ENCODE measurements around the gene EPB41L4B. TPM values are rescaled to one million over a fixed set of nuclear protein-coding genes. Genes with fewer than 3 reads are reported as not detected.

EPB41L4B gene
- total and polyA plus RNA-seq, 2 experiments from 2014 or later: 11.0 to 32.2 TPM

- TF ChIP-seq REST (IDR thresholded peaks at IDR 0.05; ENCODE audit: unreplicated experiment): no peak
- TF ChIP-seq ETS1 (IDR thresholded peaks at IDR 0.05): no peak
- TF ChIP-seq EZH2phosphoT487 (IDR thresholded peaks at IDR 0.05; ENCODE audit: unreplicated experiment): no peak
- no peak for TF ChIP-seq POLR2AphosphoS5 (IDR thresholded peaks at IDR 0.05; ENCODE audit: low read depth)
- TF ChIP-seq ZNF114 (CRISPR knock-in tag; IDR thresholded peaks at IDR 0.05): no peak
- TF ChIP-seq JUNB (IDR thresholded peaks at IDR 0.05; ENCODE audit: unreplicated experiment): no peak
- Histone ChIP-seq H3K9me2 (ENCODE audit: insufficient read depth) (no peaks in the 10 kb centered on the region), H3K79me2 (replicated peaks; ENCODE audit: insufficient read depth) (peaks cover 100% of the 10 kb centered on the region), H3K4me2 (no peak overlapping the region), H3K27ac (ENCODE audit: low read depth) (no peak overlapping the region), H3F3A (replicated peaks; ENCODE audit: low read depth) (no peaks in the 10 kb centered on the region), H3K4me3 (no peak overlapping the region), H3K36me3 (ENCODE audit: insufficient read depth) (no peaks in the 10 kb centered on the region), H4K20me1 (replicated peaks; ENCODE audit: insufficient read depth) (peaks cover 54% of the 10 kb centered on the region), H3K27me3 (ENCODE audit: insufficient read depth) (no peaks in the 10 kb centered on the region), H3K4me1 (ENCODE audit: insufficient read depth) (peaks cover 37% of the 10 kb centered on the region), H2AFZ (no peak overlapping the region)
- ATAC-seq (no peak), DNase-seq (ENCODE audit: low spot score) (no peak)
- Mint-ChIP-seq H3K36me3 (ENCODE audit: low read depth) (peaks cover 3% of the 10 kb centered on the region), H3K4me1 (peaks cover 58% of the 10 kb centered on the region), H3K9me3 (no peaks in the 10 kb centered on the region), H3K27ac (no peak overlapping the region), H3K27me3 (ENCODE audit: insufficient read depth, low read depth, poor library complexity) (peaks cover 6% of the 10 kb centered on the region), H3K4me3 (no peak overlapping the region)
Measured at GRCh38 chr9:109310486-109310901, 10.4 kb downstream of the EPB41L4B start.

- Histone ChIP-seq H3K9me2 (ENCODE audit: insufficient read depth) (no peaks in the 10 kb centered on the region), H3K36me3 (ENCODE audit: insufficient read depth) (no peaks in the 10 kb centered on the region), H2AFZ (no peak overlapping the region), H3F3A (replicated peaks; ENCODE audit: low read depth) (no peaks in the 10 kb centered on the region), H4K20me1 (replicated peaks; ENCODE audit: insufficient read depth) (peaks cover 58% of the 10 kb centered on the region), H3K79me2 (replicated peaks; ENCODE audit: insufficient read depth) (peaks cover 100% of the 10 kb centered on the region), H3K4me2 (no peak overlapping the region), H3K27me3 (ENCODE audit: insufficient read depth) (no peaks in the 10 kb centered on the region), H3K4me3 (no peak overlapping the region), H3K27ac (ENCODE audit: low read depth) (no peak overlapping the region), H3K4me1 (ENCODE audit: insufficient read depth) (peaks cover 25% of the 10 kb centered on the region)
- H3K4me3 Mint-ChIP-seq: no peak overlapping the region
- DNase-seq (ENCODE audit: low spot score): no peak
- no peak overlapping the region for H3K27ac Mint-ChIP-seq
- H3K36me3 Mint-ChIP-seq (ENCODE audit: low read depth): peaks cover 3% of the 10 kb centered on the region; the same call in 2 of the 3 replicates
- ATAC-seq: no peak
- no peaks in the 10 kb centered on the region for H3K9me3 Mint-ChIP-seq
- peaks cover 6% of the 10 kb centered on the region for H3K27me3 Mint-ChIP-seq (ENCODE audit: insufficient read depth, low read depth, poor library complexity)
- peaks cover 46% of the 10 kb centered on the region for H3K4me1 Mint-ChIP-seq
- TF ChIP-seq ZNF331 (CRISPR knock-in tag; IDR thresholded peaks at IDR 0.05; ENCODE audit: low read depth) (no peak), STAT1 (IDR thresholded peaks at IDR 0.05; ENCODE audit: unreplicated experiment) (no peak), POLR2AphosphoS5 (IDR thresholded peaks at IDR 0.05; ENCODE audit: low read depth) (no peak), ETS1 (IDR thresholded peaks at IDR 0.05) (no peak), EZH2 (IDR thresholded peaks at IDR 0.05; ENCODE audit: low read depth, unreplicated experiment) (no peak)
- TF ChIP-seq, protein P1, sequence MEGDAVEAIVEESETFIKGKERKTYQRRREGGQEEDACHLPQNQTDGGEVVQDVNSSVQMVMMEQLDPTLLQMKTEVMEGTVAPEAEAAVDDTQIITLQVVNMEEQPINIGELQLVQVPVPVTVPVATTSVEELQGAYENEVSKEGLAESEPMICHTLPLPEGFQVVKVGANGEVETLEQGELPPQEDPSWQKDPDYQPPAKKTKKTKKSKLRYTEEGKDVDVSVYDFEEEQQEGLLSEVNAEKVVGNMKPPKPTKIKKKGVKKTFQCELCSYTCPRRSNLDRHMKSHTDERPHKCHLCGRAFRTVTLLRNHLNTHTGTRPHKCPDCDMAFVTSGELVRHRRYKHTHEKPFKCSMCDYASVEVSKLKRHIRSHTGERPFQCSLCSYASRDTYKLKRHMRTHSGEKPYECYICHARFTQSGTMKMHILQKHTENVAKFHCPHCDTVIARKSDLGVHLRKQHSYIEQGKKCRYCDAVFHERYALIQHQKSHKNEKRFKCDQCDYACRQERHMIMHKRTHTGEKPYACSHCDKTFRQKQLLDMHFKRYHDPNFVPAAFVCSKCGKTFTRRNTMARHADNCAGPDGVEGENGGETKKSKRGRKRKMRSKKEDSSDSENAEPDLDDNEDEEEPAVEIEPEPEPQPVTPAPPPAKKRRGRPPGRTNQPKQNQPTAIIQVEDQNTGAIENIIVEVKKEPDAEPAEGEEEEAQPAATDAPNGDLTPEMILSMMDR (conservative IDR thresholded peaks at IDR 0.05; ENCODE audit: low read depth in 2 of 2): no peak
Measured at GRCh38 chr9:109309282-109309681, 11.6 kb downstream of the EPB41L4B start.
